Articular chondrocyte of knee joint (primary cell): ENCODE data around the gene REM1. TPM values are rescaled to one million over a fixed set of nuclear protein-coding genes. Genes with fewer than 3 reads are reported as not detected.

Experiments used
- total RNA-seq: library from RNA; depleted of rRNA; stranded (reverse); fragments of >200 nt; gene quantifications from 2 replicates; pipeline ENCODE4 v1.2.3, GENCODE V29; 2012

REM1 gene, protein sequence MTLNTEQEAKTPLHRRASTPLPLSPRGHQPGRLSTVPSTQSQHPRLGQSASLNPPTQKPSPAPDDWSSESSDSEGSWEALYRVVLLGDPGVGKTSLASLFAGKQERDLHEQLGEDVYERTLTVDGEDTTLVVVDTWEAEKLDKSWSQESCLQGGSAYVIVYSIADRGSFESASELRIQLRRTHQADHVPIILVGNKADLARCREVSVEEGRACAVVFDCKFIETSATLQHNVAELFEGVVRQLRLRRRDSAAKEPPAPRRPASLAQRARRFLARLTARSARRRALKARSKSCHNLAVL
- total RNA-seq = 0.76 and 0.78 TPM in 2 replicates

DNA sequence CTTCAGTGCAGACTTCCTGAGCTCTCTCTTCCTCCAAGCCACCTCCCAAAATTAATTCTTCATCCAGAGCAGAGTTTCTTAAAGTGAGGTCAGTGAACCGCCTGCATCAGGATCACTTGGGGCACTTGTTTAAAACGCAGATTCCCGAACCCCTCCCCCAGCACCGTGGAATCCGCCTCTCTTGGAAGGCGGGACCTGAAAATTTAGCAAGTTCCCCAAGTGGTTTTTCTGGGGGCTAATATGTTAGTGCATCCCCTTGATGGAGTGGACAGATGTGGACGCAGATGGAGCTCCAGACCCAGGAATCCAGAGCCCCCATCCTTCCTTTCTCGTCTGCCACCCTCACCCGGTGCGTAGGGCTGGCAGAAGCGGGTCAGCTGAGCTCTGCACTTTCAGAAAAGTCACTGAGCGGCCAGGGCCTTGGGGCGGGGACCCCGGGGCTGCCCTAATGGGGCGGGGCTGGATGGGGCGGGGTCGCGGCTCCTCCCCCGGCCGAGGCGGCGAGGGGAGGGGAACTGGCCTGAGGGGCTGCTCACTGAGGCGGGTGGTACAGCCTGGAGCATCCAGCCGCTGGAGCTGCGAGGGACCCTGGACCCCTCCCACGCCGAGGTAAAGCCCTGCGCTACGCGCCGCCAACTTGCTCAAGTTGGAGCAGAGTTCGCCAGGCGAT is at the start of gene REM1, which contains the start of gene DEFB124:
TSS of gene REM1 (plus strand) at position 531 of the 670 bp plus-strand sequence. CDS start 1,158 bp downstream, outside the sequence.
TSS of gene DEFB124 (minus strand) at position 370 of the 670 bp plus-strand sequence. CDS start 2,114 bp downstream, outside the sequence.

DNA sequence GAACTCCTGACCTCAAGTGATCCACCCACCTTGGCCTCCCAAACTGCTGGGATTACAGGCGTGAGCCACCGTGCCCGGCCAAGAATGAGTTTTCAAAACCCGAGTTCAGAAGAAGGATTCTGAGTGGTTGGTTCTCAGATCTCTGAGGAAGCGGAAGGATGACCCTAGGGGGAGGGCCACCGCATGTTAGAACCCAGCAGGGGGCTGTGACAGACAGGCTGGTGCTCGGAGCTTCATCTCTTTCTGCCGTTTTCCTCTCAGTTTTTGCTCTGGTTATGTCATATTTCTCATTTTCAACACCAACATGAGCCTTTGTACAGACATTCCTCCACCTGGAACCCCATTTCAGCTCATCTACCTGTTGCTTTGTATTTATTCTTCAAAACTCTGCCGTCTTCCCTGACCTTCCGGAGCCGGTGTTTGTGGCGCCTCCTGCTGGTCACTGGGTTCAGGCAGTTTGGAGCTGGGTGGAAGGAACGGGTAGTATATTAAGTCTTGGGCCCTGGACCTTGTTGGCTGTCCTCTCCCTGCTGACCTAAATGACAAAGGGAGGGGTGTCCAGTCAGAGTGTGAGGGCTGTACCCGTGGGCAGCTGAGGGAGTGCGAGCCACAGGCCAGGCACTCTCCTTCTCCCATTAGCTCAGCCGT is 35.0 kb upstream of the REM1 start, which contains the start of gene DEFB123:
TSS of gene DEFB123 (plus strand) at position 621 of the 648 bp plus-strand sequence. CDS start 67 bp downstream, outside the sequence.

GRCh38 chr20:31514154-31515071 is 39.3 kb downstream of the REM1 start, which contains the start of gene HM13:
Gene HM13 (plus strand): TSS chr20:31514442. CDS start chr20:31514552, 110 bp downstream.

Other genes starting within 250 kb of the REM1 start
- gene DEFB115, start 217.6 kb upstream of the REM1 start, total RNA-seq = not detected in 2 replicates
- gene DEFB116, start 166.7 kb upstream of the REM1 start, total RNA-seq = not detected in 2 replicates
- gene DEFB118, start 106.7 kb upstream of the REM1 start, total RNA-seq = not detected in 2 replicates
- not detected in 2 replicates for gene DEFB119, start 84.7 kb upstream of the REM1 start, total RNA-seq
- gene DEFB121, start 69.1 kb upstream of the REM1 start, total RNA-seq = not detected in 2 replicates
- gene DEFB123, start 34.7 kb upstream of the REM1 start, total RNA-seq = not detected in 2 replicates
- not detected in 2 replicates for gene DEFB124, start 161 bp upstream of the REM1 start, total RNA-seq
- gene HM13, start 39.2 kb downstream of the REM1 start, total RNA-seq = 110 and 124 TPM in 2 replicates
- gene ID1, start 130.0 kb downstream of the REM1 start, total RNA-seq = 154 and 364 TPM in 2 replicates
- not detected in 2 replicates for gene COX4I2, start 162.6 kb downstream of the REM1 start, total RNA-seq
- gene BCL2L1, start 247.6 kb downstream of the REM1 start, total RNA-seq = 77.9 and 97.6 TPM in 2 replicates